ENCODE measurements around the gene DOCK2.

DNA sequence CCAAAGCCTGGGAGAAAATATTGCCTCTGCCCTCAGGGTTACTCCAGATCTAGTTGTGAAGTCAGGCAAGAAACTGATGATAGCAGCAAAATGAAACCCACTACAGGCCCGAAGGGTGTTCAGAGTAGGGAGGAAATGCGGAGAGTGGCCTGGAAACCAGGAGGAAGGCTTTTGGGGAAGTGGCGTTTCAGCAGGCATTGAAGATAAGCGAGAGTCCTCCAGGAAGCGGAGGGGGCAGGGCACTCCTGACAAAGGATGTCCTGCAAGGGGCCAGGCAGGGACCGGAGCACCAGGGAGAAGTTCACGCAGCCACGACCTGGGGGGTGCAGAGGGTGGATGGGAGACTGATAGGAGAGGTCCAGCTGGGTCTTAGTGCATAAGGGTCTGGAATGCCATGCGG, 460.9 kb downstream of the DOCK2 start:
- TF ChIP-seq POLR2AphosphoS5 (IDR thresholded peaks at IDR 0.05; ENCODE audit: low read depth, low read length) (no peak), REST (IDR thresholded peaks at IDR 0.05; ENCODE audit: insufficient read depth in 1 of 2, low read depth in 2 of 2, low read length in 1 of 2) (no peak)
- TF ChIP-seq, protein P1, sequence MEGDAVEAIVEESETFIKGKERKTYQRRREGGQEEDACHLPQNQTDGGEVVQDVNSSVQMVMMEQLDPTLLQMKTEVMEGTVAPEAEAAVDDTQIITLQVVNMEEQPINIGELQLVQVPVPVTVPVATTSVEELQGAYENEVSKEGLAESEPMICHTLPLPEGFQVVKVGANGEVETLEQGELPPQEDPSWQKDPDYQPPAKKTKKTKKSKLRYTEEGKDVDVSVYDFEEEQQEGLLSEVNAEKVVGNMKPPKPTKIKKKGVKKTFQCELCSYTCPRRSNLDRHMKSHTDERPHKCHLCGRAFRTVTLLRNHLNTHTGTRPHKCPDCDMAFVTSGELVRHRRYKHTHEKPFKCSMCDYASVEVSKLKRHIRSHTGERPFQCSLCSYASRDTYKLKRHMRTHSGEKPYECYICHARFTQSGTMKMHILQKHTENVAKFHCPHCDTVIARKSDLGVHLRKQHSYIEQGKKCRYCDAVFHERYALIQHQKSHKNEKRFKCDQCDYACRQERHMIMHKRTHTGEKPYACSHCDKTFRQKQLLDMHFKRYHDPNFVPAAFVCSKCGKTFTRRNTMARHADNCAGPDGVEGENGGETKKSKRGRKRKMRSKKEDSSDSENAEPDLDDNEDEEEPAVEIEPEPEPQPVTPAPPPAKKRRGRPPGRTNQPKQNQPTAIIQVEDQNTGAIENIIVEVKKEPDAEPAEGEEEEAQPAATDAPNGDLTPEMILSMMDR (IDR thresholded peaks at IDR 0.05) = no peak
